Activated T-cell treated with anti-CD3 and anti-CD28 coated beads, Interleukin-2, amount 50 U/mL, for 24 hours (primary cell): Measurements from ENCODE around the gene SSTR4.
"Not testable (repeated sequence)": the region's sequence is repeated elsewhere in the genome, so short reads cannot be mapped to it uniquely, and the experiment has no call there.

Experiments
- DNase-seq: peaks from one replicate; pipeline ENCODE4 v3.0.0-alpha.2; 2020
- H3K27ac Mint-ChIP-seq: 2 replicates; pipeline ENCODE4 v1.8.0; 2020; ENCODE audit warnings: mild to moderate bottlenecking, mixed read lengths
- H3K27me3 Mint-ChIP-seq: 2 replicates; pipeline ENCODE4 v1.8.0; 2020; ENCODE audit warnings: mixed read lengths
- H3K36me3 Mint-ChIP-seq: 2 replicates; pipeline ENCODE4 v1.8.0; 2020; ENCODE audit warnings: low read depth, mixed read lengths
- H3K4me1 Mint-ChIP-seq: 2 replicates; pipeline ENCODE4 v1.8.0; 2020; ENCODE audit warnings: low read depth, mixed read lengths
- H3K4me3 Mint-ChIP-seq: 2 replicates; pipeline ENCODE4 v1.8.0; 2020; ENCODE audit warnings: mild to moderate bottlenecking, moderate library complexity, mixed read lengths
- H3K9me3 Mint-ChIP-seq: 2 replicates; pipeline ENCODE4 v1.8.0; 2020; ENCODE audit warnings: mixed read lengths

SSTR4 gene, protein sequence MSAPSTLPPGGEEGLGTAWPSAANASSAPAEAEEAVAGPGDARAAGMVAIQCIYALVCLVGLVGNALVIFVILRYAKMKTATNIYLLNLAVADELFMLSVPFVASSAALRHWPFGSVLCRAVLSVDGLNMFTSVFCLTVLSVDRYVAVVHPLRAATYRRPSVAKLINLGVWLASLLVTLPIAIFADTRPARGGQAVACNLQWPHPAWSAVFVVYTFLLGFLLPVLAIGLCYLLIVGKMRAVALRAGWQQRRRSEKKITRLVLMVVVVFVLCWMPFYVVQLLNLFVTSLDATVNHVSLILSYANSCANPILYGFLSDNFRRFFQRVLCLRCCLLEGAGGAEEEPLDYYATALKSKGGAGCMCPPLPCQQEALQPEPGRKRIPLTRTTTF

GRCh38 chr20:23034721-23035671 is at the start of gene SSTR4:
Gene SSTR4, plus strand, starts transcription at chr20:23035312. Its CDS starts 172 bp downstream, at chr20:23035484.
- no peak within 1 kb of the TSS for H3K27ac Mint-ChIP-seq
- H3K4me3 Mint-ChIP-seq, result no peak within 1 kb of the TSS
- DNase-seq, result no peak
- no peaks in the 10 kb centered on the region for H3K9me3 Mint-ChIP-seq
- no peaks in the 10 kb centered on the region for H3K36me3 Mint-ChIP-seq
- no peaks in the 10 kb centered on the region for H3K4me1 Mint-ChIP-seq
- peaks cover 39% of the 10 kb centered on the region for H3K27me3 Mint-ChIP-seq

- H3K36me3 Mint-ChIP-seq, result no peaks in the 10 kb centered on the region
- H3K27ac Mint-ChIP-seq, result no peak overlapping the region
- H3K4me1 Mint-ChIP-seq, result no peaks in the 10 kb centered on the region
- no peak for DNase-seq
- H3K4me3 Mint-ChIP-seq, result no peak overlapping the region
- H3K9me3 Mint-ChIP-seq, result peaks cover 3% of the 10 kb centered on the region
- H3K27me3 Mint-ChIP-seq, result peaks cover 8% of the 10 kb centered on the region
Measured at GRCh38 chr20:22986601-22987000, 48.5 kb upstream of the SSTR4 start.

GRCh38 chr20:22991424-22991823 is 43.7 kb upstream of the SSTR4 start:
- not testable (repeated sequence) for H3K9me3 Mint-ChIP-seq, DNase-seq, H3K4me3 Mint-ChIP-seq, H3K27ac Mint-ChIP-seq, H3K4me1 Mint-ChIP-seq, H3K27me3 Mint-ChIP-seq, H3K36me3 Mint-ChIP-seq

DNA sequence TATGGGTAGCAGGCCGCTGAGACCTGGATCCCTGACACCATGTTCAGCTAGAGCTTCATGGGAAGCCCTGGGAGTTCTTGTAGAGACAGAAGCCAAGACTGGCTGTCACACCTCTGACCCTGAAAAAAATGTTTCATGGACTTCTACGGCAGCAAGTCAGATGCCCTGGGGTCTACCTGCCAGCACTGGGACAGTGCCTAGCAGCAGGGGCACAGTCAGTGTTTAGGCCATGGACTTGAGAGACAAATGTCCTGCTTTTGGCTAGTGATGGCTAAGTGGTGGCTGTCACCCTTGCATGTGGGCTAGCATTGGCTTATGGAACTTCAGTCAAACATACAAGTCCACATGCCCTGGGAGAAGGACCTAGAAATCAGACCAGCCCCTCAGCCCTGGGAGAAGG is 41.3 kb upstream of the SSTR4 start:
- no peak for DNase-seq
- H3K36me3 Mint-ChIP-seq, result no peaks in the 10 kb centered on the region
- peaks cover 2% of the 10 kb centered on the region for H3K9me3 Mint-ChIP-seq
- no peaks in the 10 kb centered on the region for H3K4me1 Mint-ChIP-seq
- no peak overlapping the region for H3K4me3 Mint-ChIP-seq
- H3K27ac Mint-ChIP-seq, result no peak overlapping the region
- H3K27me3 Mint-ChIP-seq, result peaks cover 4% of the 10 kb centered on the region

DNA sequence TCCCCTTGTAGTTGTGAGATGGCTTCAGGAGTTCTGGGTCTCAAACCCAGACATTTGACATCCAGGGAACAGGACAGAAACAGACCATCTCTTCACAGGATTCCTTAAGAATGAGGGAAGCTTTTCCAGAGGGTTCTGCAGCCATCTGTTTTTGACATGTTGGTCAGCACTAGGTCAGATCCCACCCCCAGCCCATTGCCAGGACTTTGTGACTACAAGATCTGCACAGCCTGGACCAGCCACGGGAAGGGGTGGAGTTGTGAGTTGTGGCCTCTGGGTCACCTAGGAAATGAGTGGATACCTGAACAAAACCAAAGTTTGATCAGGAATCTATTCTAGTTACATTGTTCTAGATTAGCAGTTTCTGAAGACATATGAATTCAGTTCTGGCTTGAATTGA is 39.2 kb upstream of the SSTR4 start:
- Mint-ChIP-seq H3K27ac (no peak overlapping the region), H3K4me3 (no peak overlapping the region), H3K4me1 (no peaks in the 10 kb centered on the region), H3K9me3 (peaks cover 2% of the 10 kb centered on the region), H3K36me3 (no peaks in the 10 kb centered on the region), H3K27me3 (peaks cover 4% of the 10 kb centered on the region)
- DNase-seq, result no peak

DNA sequence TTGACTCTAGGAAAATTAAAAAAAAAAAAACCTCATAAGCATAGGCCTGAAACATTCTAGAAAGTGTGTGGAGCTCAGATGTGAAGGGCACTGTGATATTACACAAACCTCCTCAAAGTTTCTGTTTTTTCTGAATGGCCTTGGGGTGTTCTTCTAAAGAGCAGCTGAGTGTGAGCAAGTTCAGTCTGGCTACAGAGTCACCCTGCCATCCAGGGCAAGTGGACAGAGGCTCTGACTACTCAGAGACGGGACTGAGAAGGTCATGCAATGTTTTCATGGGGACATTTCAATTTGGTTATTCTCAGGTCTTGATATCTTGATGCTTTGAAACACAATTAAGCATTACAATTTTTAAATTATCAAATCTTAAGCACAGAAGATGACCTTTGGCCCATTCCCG is 36.6 kb upstream of the SSTR4 start:
- H3K4me3 Mint-ChIP-seq, result no peak overlapping the region
- no peaks in the 10 kb centered on the region for H3K36me3 Mint-ChIP-seq
- H3K27ac Mint-ChIP-seq, result no peak overlapping the region
- H3K9me3 Mint-ChIP-seq, result no peaks in the 10 kb centered on the region
- peaks cover 4% of the 10 kb centered on the region for H3K27me3 Mint-ChIP-seq
- no peaks in the 10 kb centered on the region for H3K4me1 Mint-ChIP-seq
- DNase-seq, result no peak

- H3K4me1 Mint-ChIP-seq, result no peaks in the 10 kb centered on the region
- no peak overlapping the region for H3K4me3 Mint-ChIP-seq
- no peaks in the 10 kb centered on the region for H3K9me3 Mint-ChIP-seq
- DNase-seq, result no peak
- H3K36me3 Mint-ChIP-seq, result no peaks in the 10 kb centered on the region
- peaks cover 4% of the 10 kb centered on the region for H3K27me3 Mint-ChIP-seq
- no peak overlapping the region for H3K27ac Mint-ChIP-seq
Measured at GRCh38 chr20:22999756-23000155, 35.4 kb upstream of the SSTR4 start.

DNA sequence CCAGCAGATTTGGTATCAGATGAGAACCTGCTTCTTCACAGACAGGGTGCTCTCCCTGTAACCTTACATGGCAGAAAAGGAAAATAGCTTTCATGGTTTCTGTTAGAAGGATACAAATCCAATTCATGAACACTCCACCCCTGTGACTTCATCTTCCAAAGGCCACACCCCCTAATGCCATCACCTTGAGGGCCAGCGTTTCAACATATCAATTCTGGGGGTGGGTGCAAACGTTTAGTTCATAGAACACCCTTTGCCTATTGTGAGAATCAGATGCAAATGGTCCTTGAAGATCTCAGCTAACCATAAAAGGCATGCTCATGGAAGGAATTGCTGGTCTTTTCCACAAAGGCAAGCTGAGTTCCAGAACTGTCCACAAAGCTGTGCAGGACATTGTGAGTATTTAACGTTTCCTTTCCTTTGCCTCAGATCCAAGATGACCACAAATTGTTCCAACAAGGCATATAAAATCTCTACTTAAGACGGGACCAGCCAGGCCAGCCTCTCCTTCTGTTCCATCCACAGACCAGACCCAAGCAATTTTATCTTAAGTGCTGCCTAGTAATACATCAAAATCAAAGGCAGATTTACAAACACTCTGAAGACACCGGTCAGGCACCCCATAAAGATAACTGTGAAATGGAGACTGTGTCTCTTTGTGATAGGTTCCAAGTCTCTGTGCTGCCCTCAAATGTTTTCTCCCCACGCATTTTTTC is 34.7 kb upstream of the SSTR4 start:
- no peak for DNase-seq
- Mint-ChIP-seq H3K4me3 (no peak overlapping the region), H3K9me3 (no peaks in the 10 kb centered on the region), H3K36me3 (no peaks in the 10 kb centered on the region), H3K4me1 (no peaks in the 10 kb centered on the region), H3K27me3 (peaks cover 4% of the 10 kb centered on the region), H3K27ac (no peak overlapping the region)

- H3K4me1 Mint-ChIP-seq, result no peaks in the 10 kb centered on the region
- H3K9me3 Mint-ChIP-seq, result no peaks in the 10 kb centered on the region
- no peak for DNase-seq
- H3K4me3 Mint-ChIP-seq, result no peak overlapping the region
- H3K36me3 Mint-ChIP-seq, result no peaks in the 10 kb centered on the region
- no peaks in the 10 kb centered on the region for H3K27me3 Mint-ChIP-seq
- H3K27ac Mint-ChIP-seq, result no peak overlapping the region
Measured at GRCh38 chr20:23002276-23002675, 32.8 kb upstream of the SSTR4 start.

DNA sequence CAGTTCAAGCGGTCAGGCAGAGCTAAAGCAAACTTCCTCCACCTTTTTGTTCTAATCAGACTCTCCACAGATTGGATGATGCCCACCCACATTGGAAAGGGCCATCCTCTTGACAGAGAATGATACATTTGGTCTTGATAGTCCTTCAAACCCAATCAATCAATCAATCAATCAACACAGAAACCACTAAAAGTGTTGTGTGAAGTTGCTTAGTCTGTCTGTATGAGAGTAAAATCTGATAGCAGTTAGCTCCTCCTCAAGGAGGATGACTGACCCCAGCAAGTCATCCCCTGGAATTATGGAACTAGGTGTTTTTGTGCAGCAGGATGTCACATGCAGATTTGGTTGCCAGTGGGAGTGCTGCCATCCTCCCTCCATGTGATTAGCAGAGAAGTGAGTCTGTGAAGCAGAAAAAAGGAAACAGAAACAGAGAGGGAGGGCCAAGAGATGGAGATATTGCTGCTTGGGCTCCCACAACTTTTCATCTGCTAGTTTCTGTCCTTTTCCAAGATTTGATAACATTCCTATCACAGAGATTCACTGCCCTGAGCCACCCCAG is 32.0 kb upstream of the SSTR4 start:
- Mint-ChIP-seq H3K9me3 (no peaks in the 10 kb centered on the region), H3K36me3 (no peaks in the 10 kb centered on the region), H3K4me3 (no peak overlapping the region), H3K27ac (no peak overlapping the region), H3K27me3 (no peaks in the 10 kb centered on the region), H3K4me1 (no peaks in the 10 kb centered on the region)
- DNase-seq, result no peak

GRCh38 chr20:23003881-23004460 is 31.1 kb upstream of the SSTR4 start:
- no peaks in the 10 kb centered on the region for H3K36me3 Mint-ChIP-seq
- no peaks in the 10 kb centered on the region for H3K27me3 Mint-ChIP-seq
- no peaks in the 10 kb centered on the region for H3K9me3 Mint-ChIP-seq
- no peak overlapping the region for H3K4me3 Mint-ChIP-seq
- DNase-seq, result no peak
- no peak overlapping the region for H3K27ac Mint-ChIP-seq
- H3K4me1 Mint-ChIP-seq, result no peaks in the 10 kb centered on the region

GRCh38 chr20:23005776-23006175 is 29.3 kb upstream of the SSTR4 start:
- H3K36me3 Mint-ChIP-seq, result no peaks in the 10 kb centered on the region
- no peak overlapping the region for H3K27ac Mint-ChIP-seq
- H3K9me3 Mint-ChIP-seq, result no peaks in the 10 kb centered on the region
- H3K4me3 Mint-ChIP-seq, result no peak overlapping the region
- no peak for DNase-seq
- no peaks in the 10 kb centered on the region for H3K4me1 Mint-ChIP-seq
- no peaks in the 10 kb centered on the region for H3K27me3 Mint-ChIP-seq

DNA sequence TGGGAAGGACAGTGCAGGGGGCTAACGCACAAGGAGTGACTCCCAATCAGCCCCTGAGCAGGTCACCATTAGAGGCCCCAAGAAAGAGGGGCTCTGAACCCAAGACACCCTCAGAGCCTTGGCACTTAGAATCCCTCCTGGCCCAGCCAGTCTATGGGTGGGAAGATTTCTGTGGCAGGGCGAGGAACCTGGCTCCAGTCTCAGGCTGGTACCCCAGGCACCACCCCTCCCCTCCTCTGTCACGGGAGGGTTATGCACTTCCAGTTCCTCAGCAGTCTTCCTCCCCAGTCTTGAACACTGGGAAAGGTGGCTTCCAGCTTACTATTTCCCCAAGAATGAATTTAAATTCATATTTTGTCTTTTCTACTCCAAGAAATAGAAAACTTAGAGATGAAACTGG is 27.6 kb upstream of the SSTR4 start:
- DNase-seq, result no peak
- Mint-ChIP-seq H3K27ac (no peak overlapping the region), H3K9me3 (no peaks in the 10 kb centered on the region), H3K27me3 (no peaks in the 10 kb centered on the region), H3K4me3 (no peak overlapping the region), H3K4me1 (no peaks in the 10 kb centered on the region), H3K36me3 (no peaks in the 10 kb centered on the region)
